ENCODE results near the gene OR51T1. TPM values are rescaled to one million over a fixed set of nuclear protein-coding genes. Genes with fewer than 3 reads are reported as not detected.
"Not testable (repeated sequence)": the region's sequence is repeated elsewhere in the genome, so short reads cannot be mapped to it uniquely, and the experiment has no call there.

OR51T1 gene
- total RNA-seq, 1 experiment from 2014 or later, result not detected

GRCh38 chr11:4851033-4851432 lies 30.7 kb upstream of the OR51T1 start:
- CTCF ChIA-PET, result no interaction called here
- peaks cover 3% of the 10 kb centered on the region for H3K27me3 Mint-ChIP-seq (ENCODE audit: insufficient read depth, unreplicated experiment)
- H3K27me3 ChIP-seq (replicated peaks; ENCODE audit: control insufficient read depth, insufficient read depth, low read length), result no peaks in the 10 kb centered on the region
- H3K4me1 Mint-ChIP-seq (ENCODE audit: low read depth, unreplicated experiment), result no peaks in the 10 kb centered on the region
- H3K9me3 Mint-ChIP-seq (ENCODE audit: unreplicated experiment), result no peaks in the 10 kb centered on the region
- H3K4me3 Mint-ChIP-seq (ENCODE audit: unreplicated experiment), result no peak overlapping the region
- POLR2A ChIA-PET, result no interaction called here
- intact Hi-C loops (cut with micrococcal nuclease; ENCODE audit: unreplicated experiment), result no loop called here
- H3K36me3 Mint-ChIP-seq (ENCODE audit: insufficient read depth, unreplicated experiment), result no peaks in the 10 kb centered on the region
- no peaks in the 10 kb centered on the region for H3K9me3 ChIP-seq
- no peak overlapping the region for H3K27ac Mint-ChIP-seq (ENCODE audit: unreplicated experiment)
- no peak for TF ChIP-seq CTCF (IDR thresholded peaks at IDR 0.05; ENCODE audit: insufficient read depth in 1 of 2, low read depth in 1 of 2, low read length in 1 of 2, severe bottlenecking in 1 of 2, unreplicated experiment in 1 of 2)
- no peak overlapping the region for H3K4me3 ChIP-seq (ENCODE audit: low read depth, low read length)
- no peaks in the 10 kb centered on the region for H3K4me1 ChIP-seq
- no peaks in the 10 kb centered on the region for H3K36me3 ChIP-seq (ENCODE audit: control insufficient read depth, insufficient read depth, low read length)
- no peak for DNase-seq
- BruUV-seq (replicated peaks), result no TSS peak

- H3K4me1 ChIP-seq; POLR2A ChIA-PET; H3K4me1 Mint-ChIP-seq (ENCODE audit: low read depth, unreplicated experiment); H3K27me3 Mint-ChIP-seq (ENCODE audit: insufficient read depth, unreplicated experiment); DNase-seq; H3K36me3 ChIP-seq (ENCODE audit: control insufficient read depth, insufficient read depth, low read length); CTCF ChIA-PET; H3K9me3 ChIP-seq; H3K9me3 Mint-ChIP-seq (ENCODE audit: unreplicated experiment); intact Hi-C loops (cut with micrococcal nuclease; ENCODE audit: unreplicated experiment); H3K27ac Mint-ChIP-seq (ENCODE audit: unreplicated experiment); H3K36me3 Mint-ChIP-seq (ENCODE audit: insufficient read depth, unreplicated experiment); BruUV-seq (replicated peaks); H3K27me3 ChIP-seq (replicated peaks; ENCODE audit: control insufficient read depth, insufficient read depth, low read length); H3K4me3 Mint-ChIP-seq (ENCODE audit: unreplicated experiment); H3K4me3 ChIP-seq (ENCODE audit: low read depth, low read length): not testable (repeated sequence)
These were observed 27.4 kb upstream of the OR51T1 start for GRCh38 chr11:4854286-4854685.

- ChIA-PET CTCF (no interaction called here), POLR2A (no interaction called here)
- Mint-ChIP-seq H3K4me1 (ENCODE audit: low read depth, unreplicated experiment) (no peaks in the 10 kb centered on the region), H3K4me3 (ENCODE audit: unreplicated experiment) (no peak overlapping the region), H3K9me3 (ENCODE audit: unreplicated experiment) (no peaks in the 10 kb centered on the region), H3K27me3 (ENCODE audit: insufficient read depth, unreplicated experiment) (peaks cover 3% of the 10 kb centered on the region), H3K27ac (ENCODE audit: unreplicated experiment) (no peak overlapping the region), H3K36me3 (ENCODE audit: insufficient read depth, unreplicated experiment) (no peaks in the 10 kb centered on the region)
- no peak for TF ChIP-seq CTCF (IDR thresholded peaks at IDR 0.05; ENCODE audit: insufficient read depth in 1 of 2, low read depth in 1 of 2, low read length in 1 of 2, severe bottlenecking in 1 of 2, unreplicated experiment in 1 of 2)
- intact Hi-C loops (cut with micrococcal nuclease; ENCODE audit: unreplicated experiment), result no loop called here
- Histone ChIP-seq H3K27me3 (replicated peaks; ENCODE audit: control insufficient read depth, insufficient read depth, low read length) (no peaks in the 10 kb centered on the region), H3K4me3 (ENCODE audit: low read depth, low read length) (no peak overlapping the region), H3K9me3 (no peaks in the 10 kb centered on the region; the same call in 1 of the 2 replicates), H3K4me1 (no peaks in the 10 kb centered on the region), H3K36me3 (ENCODE audit: control insufficient read depth, insufficient read depth, low read length) (no peaks in the 10 kb centered on the region)
- no TSS peak for BruUV-seq (replicated peaks)
- no peak for DNase-seq
These were observed 19.1 kb upstream of the OR51T1 start for GRCh38 chr11:4862447-4863236.

Data from Caco-2 (cell line).